HG03520 (cell line): Measurements from ENCODE around the gene UTF1.
"Not testable (repeated sequence)": the region's sequence is repeated elsewhere in the genome, so short reads cannot be mapped to it uniquely, and the experiment has no call there.

ENCODE experiments used
- ATAC-seq: cut with Tn5 transposase; IDR thresholded peaks from one replicate; pipeline ENCODE4 v1.9.1; 2021; ENCODE audit warnings: mild to moderate bottlenecking, moderate library complexity; ENCODE audit not compliant: unreplicated experiment

The UTF1 gene

DNA sequence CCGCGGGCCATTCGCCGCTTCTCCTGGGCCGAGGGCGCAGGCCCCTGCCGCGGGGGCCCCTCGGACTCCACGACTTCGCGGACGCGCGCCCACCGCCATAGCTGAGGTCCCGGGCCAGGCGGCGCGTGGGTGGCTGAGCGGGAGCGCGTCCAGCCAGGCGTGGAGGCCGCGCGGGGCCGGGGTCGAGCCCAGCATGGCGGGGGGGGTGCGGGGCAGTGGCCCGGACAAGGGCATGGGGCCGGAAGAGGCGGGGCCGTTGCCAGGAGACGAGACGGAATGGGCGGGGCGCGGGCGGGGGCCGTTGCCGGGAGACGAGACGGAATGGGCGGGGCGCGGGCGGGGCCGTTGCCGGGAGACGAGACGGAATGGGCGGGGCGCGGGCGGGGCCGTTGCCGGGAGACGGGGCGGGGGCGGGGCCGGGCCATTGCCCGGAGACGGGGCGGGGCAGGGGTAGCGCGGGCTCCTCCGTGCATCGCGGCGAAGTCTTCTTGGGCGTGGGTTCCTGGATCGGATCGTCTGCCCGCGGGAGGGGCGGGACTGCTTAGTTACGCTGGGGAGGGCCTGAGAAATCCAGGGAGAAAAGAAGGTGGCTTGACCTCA, 31.8 kb downstream of the UTF1 start:
- ATAC-seq = peak; percentile 46

GRCh38 chr10:133262696-133263095, 32.7 kb downstream of the UTF1 start:
- no peak for ATAC-seq

DNA sequence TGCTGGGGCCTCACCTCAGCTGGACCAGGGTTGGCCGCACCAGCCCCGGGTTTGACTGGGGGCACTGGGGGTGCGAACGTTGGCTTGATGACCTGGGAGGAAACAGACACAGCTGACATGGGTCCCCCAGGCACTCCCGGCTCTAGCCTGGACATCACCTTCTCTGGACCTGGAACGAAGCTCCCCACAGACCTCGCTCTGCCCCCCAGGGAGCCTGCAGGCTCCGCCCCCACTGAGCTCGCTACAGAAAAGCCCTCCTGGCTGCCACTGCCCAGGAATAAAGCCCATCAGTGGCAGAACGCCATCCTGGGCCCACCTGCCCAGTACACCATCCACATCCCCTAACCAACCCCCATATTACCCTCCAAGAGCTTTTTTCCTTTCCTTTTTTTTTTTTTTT, 33.7 kb downstream of the UTF1 start:
- ATAC-seq = no peak

DNA sequence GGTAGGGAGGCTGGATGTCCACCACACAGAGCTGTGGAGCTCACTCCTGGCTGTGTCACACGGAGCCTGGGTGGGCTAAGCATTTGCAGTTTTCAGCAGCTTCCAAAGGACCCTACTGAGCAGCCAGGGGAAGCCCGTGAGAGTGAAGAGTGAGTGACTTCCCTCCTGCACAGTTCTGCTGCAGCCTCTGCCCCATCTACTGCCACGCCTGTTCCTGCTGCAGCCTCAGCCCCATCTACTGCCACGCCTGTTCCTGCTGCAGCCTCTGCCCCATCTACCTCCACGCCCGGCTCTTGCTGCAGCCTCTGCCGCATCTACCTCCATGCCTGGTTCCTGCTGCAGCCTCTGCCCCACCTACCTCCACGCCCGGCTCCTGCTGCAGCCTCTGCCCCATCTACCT, 34.4 kb downstream of the UTF1 start:
- ATAC-seq = no peak

DNA sequence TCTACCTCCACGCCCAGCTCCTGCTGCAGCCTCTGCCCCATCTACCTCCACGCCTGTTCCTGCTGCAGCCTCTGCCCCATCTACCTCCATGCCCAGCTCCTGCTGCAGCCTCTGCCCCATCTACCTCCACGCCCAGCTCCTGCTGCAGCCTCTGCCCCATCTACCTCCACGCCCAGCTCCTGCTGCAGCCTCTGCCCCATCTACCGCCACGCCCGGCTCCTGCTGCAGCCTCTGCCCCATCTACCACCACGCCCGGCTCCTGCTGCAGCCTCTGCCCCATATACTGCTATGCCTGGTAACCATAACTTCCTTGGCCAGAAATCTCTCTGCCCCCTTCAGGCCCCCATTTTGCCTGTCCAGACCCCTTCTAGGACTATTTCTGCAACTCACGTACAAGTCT, 35.0 kb downstream of the UTF1 start:
- ATAC-seq = not testable (repeated sequence)

GRCh38 chr10:133266056-133266795, 36.2 kb downstream of the UTF1 start:
- ATAC-seq = no peak

DNA sequence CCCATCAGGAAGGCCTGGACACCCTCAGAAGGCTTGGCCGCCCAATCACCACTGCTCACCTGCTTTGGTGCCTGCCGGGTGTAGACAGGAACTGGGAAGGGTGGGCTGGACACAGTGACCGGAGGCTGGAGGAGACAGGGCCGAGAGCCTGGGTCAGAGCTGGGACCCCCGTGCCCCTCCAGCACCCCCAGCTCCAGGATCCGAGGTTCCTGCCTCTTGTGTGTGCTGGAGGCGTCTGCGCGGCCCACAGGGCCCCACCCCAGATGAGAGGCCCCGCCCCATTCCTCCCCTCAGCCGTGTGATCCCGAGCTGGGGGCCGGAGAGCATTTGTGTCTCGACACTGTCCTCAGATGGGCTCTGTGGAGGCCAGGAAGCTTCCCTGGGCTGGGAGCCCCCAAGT, 37.3 kb downstream of the UTF1 start:
- no peak for ATAC-seq

DNA sequence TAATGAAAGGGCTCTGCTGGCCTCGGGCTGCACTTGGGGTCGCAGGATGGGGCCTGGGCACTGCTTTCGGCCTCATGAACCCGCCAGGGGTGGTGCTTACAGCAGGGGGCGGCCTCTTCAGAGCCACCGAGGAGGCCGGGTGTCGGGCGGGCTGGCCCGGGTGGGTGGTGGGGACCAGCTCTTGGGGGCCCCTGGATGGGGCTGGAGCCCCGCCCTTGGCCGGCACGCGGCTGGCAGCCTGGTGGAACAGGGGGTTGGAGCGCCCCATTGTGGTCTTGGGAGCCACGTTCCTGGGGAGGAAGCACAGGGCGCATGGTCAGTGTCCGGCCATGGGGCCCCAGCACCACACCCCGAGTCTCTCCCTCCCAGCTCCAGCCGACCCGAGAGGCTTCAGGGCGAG, 37.8 kb downstream of the UTF1 start:
- no peak for ATAC-seq

- ATAC-seq = no peak
Measured at GRCh38 chr10:133268532-133268931, 38.5 kb downstream of the UTF1 start.

GRCh38 chr10:133269367-133269766, 39.4 kb downstream of the UTF1 start:
- ATAC-seq = no peak

DNA sequence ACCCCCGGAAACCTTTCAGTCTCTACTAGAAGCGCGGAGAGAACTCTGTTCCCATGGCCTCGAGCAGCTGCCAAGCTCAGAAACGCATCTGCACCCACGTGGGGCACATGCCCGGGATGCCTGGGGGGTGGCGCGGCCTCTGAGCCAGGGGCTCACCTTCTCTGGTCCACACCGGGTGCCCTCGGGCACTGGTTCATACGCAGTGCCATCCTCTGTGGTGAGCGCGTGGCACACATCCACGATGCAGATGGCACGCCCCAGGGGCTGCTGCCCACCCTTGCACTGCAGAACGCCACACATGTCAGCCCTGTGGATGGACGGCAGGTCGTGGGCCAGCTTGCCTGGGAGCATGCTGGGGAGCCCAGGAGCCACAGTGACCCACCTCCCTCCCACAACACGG, 40.2 kb downstream of the UTF1 start:
- ATAC-seq = no peak

GRCh38 chr10:133270773-133271297, 40.8 kb downstream of the UTF1 start:
- ATAC-seq = no peak

- no peak for ATAC-seq
Measured at GRCh38 chr10:133271521-133272300, 41.7 kb downstream of the UTF1 start.

DNA sequence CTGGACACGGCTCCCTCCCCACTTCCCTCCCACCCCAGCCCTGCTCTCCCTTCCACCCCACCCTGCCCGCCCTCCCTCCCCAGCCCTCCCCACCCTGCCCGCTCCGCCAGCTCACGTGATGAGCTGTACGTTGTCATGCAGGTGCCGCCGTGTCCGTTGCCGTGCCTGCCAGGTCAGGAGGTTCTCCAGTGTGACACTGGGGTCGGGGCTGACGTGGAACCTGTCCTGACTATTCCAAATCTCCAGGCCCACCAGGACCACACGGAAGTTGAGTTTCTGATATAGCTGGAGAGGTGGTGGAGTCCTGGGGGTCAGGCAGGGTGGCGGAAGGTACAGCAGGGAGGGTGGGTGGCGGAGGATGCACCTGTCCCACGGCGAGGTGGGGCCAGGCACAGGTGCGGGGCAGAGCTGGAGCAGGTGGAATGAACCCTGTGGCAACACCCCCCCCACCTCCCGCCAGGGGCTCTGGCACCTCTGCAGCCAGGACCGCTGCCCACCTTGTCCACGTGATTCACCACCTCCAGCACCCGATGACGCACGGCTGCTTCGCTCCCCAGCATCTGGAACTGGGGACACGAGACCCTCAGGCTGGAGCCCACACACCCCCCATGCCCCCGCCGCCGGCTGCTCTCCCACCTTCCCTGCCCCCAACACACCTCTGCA, 42.4 kb downstream of the UTF1 start:
- no peak for ATAC-seq

GRCh38 chr10:133272964-133273420, 43.0 kb downstream of the UTF1 start:
- no peak for ATAC-seq

DNA sequence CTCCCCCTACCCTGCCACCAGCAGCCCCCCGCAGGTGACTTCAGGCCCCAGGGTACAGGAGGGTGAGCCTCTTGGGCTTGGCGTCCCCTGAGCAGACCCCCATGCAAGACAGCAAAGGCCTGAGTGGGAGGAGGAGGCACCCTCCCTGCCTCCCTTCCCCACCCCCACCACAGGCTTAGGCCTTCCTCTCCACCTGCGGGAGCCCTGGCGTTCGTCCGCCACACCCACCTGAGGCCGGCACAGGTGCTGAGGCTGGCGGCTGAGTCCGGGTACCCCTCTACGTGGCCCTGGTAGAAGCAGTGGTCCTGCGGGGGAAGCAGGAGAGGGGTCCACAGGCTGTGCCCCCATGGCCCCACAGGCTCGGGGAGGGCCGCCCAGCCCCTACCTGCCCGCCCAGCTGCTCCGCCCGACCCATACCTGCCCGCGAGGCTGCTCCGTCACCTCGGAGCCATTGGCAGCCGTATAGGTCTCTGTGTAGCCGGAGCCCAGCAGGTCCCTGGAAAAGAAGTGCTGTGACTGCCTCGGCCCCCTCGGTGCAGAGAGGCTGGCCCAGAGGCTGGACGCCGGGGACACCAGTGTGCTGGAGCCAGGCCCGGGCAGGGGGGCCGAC, 43.6 kb downstream of the UTF1 start:
- no peak for ATAC-seq

DNA sequence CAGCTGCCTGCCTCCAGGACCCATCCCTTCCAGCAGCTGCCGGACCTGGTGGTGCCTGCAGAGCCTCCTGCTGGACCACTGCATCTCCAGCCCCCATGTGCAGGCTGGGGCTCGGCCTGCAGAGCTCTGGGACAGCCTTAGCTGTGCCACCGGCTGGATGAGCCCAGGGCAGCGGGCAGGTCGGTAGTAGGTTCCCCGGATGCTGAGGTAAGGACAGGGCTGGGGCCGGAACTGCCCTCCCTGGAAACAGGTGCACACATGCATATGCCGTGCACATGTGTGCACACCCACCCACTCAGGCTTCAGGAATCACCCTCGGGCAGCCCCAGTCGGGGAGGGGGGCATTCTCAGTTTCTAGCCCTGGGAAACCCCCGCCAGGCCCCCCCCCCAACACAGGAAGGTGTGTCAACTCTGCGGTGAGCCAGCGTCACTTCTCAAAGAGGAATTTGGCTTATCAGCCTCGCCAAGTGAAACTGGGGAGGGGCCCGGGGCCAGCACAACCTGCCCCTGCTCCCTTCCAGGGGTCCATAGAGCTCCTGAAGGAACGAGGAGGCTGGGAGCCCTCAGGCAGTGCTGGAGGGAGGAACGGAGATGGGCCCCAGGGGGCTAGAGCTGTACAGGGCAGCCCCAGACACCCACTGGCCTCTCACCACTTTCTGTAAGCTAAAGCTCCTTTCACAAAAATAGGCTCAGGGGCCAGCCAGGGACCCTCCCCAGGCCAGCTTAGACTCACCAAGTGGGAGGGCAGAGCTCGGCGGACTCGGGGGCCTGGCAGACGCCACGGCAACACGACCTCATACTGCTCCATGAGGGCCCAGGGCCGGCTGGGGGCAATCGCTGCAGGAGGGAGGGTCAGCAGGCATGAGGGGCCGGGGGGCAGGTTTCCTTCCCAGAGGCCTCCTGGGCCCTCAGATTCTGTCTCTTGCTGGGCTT, 45.0 kb downstream of the UTF1 start:
- ATAC-seq = peak; percentile 37

GRCh38 chr10:133275684-133276092, 45.7 kb downstream of the UTF1 start:
- peak; percentile 37 for ATAC-seq

DNA sequence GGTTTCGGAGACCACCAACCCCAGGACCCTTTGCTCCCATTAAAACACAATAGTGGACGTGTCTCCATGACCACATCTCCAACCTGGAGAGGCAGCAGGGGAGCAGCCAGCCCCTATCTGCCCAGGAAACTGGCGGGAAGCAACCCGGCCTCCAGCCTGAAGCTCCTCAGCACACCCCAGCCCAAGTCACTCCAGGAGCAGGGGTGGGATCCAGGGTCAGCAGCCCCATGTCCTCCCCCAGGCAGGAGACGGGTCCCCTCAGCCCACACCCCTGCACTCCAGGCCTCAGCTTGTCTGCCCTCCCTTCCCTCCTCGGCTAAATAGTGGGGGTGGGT, 46.0 kb downstream of the UTF1 start:
- ATAC-seq = no peak
